ENCODE results near the gene HEBP2.
A peak's percentile ranks its signal among the peaks of the same experiment; 100 is the strongest.

The HEBP2 gene

DNA sequence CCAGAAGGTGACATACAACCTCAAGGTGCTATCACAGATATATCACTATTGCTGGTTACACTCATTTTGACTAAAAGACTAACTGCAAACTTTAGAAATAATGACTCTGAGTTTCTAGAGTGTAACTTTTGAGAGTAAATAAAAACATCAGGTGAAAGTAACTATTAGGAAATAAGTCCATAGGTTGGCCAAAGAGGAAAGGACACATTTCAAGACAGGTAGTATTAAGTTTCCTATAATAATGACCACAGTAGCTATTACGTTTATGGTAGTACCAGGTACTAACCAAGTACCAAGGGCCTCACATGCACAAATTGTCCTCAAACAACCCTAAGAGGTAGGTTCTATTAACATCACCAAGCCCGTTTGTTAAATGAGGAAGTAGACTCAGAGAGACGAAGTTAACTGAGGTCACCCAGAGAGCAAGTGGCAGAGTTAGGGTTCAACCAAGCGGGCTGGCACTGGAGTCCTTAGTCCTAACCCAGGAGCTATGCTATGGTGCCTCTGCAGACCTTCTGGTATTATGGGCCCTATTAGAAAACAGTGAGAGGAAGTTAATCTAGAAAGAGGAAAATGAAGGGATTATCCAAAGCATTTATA lies 36.8 kb downstream of the HEBP2 start:
- peak; percentile 59 for DNase-seq
- in situ Hi-C loops (cut with MboI; ENCODE audit: low pct_unique_long_range_greater_than_20kb, low sequenced_read_pairs) = no loop called here

- in situ Hi-C loops (cut with MboI; ENCODE audit: low pct_unique_long_range_greater_than_20kb, low sequenced_read_pairs) = no loop called here
- DNase-seq = no peak
Measured at GRCh38 chr6:138441965-138442364, 37.9 kb downstream of the HEBP2 start.

GRCh38 chr6:138442663-138443062 lies 38.6 kb downstream of the HEBP2 start:
- DNase-seq = no peak
- in situ Hi-C loops (cut with MboI; ENCODE audit: low pct_unique_long_range_greater_than_20kb, low sequenced_read_pairs) = no loop called here

- in situ Hi-C loops (cut with MboI; ENCODE audit: low pct_unique_long_range_greater_than_20kb, low sequenced_read_pairs) = no loop called here
- no peak for DNase-seq
Measured at GRCh38 chr6:138443979-138444378, 40.0 kb downstream of the HEBP2 start.

GRCh38 chr6:138446821-138447220 lies 42.8 kb downstream of the HEBP2 start:
- in situ Hi-C loops (cut with MboI; ENCODE audit: low pct_unique_long_range_greater_than_20kb, low sequenced_read_pairs) = no loop called here
- DNase-seq = no peak

GRCh38 chr6:138450445-138450844 lies 46.4 kb downstream of the HEBP2 start:
- in situ Hi-C loops (cut with MboI; ENCODE audit: low pct_unique_long_range_greater_than_20kb, low sequenced_read_pairs) = no loop called here

DNA sequence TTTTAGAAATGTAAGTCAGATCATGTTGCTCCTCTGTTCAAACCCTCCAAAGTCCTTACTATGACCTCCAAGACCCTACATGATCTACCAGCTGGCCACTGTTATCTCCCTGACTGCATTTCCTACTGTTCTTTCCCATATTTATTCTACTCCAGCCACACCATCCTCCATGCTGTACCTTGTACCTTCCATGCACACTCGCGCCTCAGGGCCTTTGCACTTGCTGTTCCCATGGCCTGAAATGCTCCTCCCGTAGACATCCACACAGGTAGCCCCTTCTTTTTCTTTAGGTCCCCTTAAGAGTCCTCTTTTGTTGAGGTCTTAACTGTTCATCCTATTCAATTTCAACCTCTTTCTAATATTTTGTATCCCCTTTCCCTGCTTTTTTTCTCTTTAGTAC lies 47.0 kb downstream of the HEBP2 start:
- DNase-seq = no peak
- in situ Hi-C loops (cut with MboI; ENCODE audit: low pct_unique_long_range_greater_than_20kb, low sequenced_read_pairs) = no loop called here

More at GRCh38 chr6:138450445-138450844, 46.4 kb downstream of the HEBP2 start:
- DNase-seq = no peak

GRCh38 chr6:138454981-138455706 lies 51.1 kb downstream of the HEBP2 start:
- in situ Hi-C loops (cut with MboI; ENCODE audit: low pct_unique_long_range_greater_than_20kb, low sequenced_read_pairs) = no loop called here
- DNase-seq = no peak

DNA sequence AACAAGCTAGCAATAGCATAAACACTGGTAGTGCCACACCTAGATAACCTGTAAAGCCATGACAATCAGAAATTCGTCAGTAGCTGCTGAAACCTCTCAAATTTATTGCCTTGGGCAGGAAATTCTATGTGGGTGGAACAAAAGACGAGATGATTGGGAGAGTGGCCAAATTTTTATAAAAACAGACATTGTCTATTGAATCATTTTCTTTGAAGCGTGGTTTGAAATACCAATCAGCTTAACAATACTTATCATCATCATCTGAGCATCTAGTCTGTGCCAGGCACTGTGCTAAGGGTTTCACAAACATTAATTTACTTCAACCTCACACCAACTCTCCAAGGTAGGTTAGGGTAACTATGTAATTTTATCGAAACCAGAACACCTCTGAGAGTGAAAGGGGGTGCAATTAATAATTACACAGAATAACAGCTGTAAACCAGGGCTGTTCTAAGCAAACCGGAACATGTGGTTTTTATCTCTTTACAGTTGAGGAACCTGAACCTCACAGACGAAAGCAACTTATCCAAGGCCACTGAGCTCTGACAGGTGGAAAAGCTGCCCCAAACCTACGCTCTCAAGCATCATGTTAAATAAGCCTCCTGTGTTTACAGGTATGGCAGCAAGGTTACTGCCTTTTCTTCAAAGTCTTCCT lies 51.9 kb downstream of the HEBP2 start:
- DNase-seq = peak; percentile 25
- in situ Hi-C loops (cut with MboI; ENCODE audit: low pct_unique_long_range_greater_than_20kb, low sequenced_read_pairs) = no loop called here

DNA sequence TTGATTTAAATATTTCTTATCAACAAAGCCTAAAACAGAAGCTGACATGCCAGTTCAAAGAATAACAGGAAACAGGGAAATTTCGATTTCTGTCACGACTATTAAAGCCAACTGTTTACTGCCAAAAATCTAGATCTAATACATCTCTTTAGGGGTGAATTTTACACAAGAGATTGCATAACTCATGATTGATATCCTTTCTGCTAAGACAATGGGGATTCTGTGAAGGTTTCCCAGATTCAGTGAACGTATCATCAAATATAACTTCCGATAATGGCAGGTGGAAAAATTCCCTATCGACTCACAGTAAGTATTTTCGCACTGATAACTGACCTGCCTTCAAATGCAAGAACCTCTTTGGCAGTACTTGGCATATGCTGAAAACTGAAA lies 52.4 kb downstream of the HEBP2 start:
- in situ Hi-C loops (cut with MboI; ENCODE audit: low pct_unique_long_range_greater_than_20kb, low sequenced_read_pairs) = no loop called here

DNA sequence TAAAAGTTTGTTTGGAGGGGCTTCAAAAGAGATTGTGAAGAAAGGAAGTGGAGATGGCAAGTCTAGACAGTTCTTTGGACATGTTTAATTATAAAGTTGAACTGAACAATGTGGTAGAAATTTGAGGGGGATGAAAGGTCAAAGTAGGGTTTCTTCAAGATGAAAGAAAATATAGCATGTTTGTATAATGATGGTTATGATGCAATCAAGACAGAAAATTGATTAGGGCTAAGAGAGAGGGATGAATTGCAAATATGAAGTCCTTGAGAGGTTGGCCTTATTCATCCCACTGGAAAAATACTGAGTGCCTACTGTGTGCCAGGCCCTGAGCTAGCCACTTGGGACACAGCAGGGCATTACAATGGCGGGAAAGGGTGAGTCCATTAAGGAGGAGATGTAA lies 57.6 kb downstream of the HEBP2 start:
- in situ Hi-C loops (cut with MboI; ENCODE audit: low pct_unique_long_range_greater_than_20kb, low sequenced_read_pairs) = no loop called here
- no peak for DNase-seq

More for the DNA sequence above, 52.4 kb downstream of the HEBP2 start:
- no peak for DNase-seq

GRCh38 chr6:138464085-138464484 lies 60.1 kb downstream of the HEBP2 start:
- no peak for DNase-seq
- in situ Hi-C loops (cut with MboI; ENCODE audit: low pct_unique_long_range_greater_than_20kb, low sequenced_read_pairs) = no loop called here

GRCh38 chr6:138465007-138465645 lies 61.1 kb downstream of the HEBP2 start:
- in situ Hi-C loops (cut with MboI; ENCODE audit: low pct_unique_long_range_greater_than_20kb, low sequenced_read_pairs) = no loop called here
- DNase-seq = no peak

- no peak for DNase-seq
Measured at GRCh38 chr6:138467901-138468300, 63.9 kb downstream of the HEBP2 start.

GRCh38 chr6:138468320-138469015 lies 64.4 kb downstream of the HEBP2 start:
- DNase-seq = no peak
- in situ Hi-C loops (cut with MboI; ENCODE audit: low pct_unique_long_range_greater_than_20kb, low sequenced_read_pairs) = no loop called here

More at GRCh38 chr6:138467901-138468300, 63.9 kb downstream of the HEBP2 start:
- in situ Hi-C loops (cut with MboI; ENCODE audit: low pct_unique_long_range_greater_than_20kb, low sequenced_read_pairs) = no loop called here

Measured in KBM-7 (cell line).